Thyroid gland (tissue), 4 donors: ENCODE data around the gene DLG2.

Experiments
- CTCF ChIP-seq, 6 experiments: fragments of 200-600 bp in 3 of 6; fragments of 450-650 bp in 3 of 6; sonication (generic) in 3 of 6; IDR thresholded peaks; one replicate each; pipeline ENCODE4 v1.5.1; 2016 to 2019; ENCODE audit warnings: antibody characterized with exemption in 6 of 6, mild to moderate bottlenecking in 2 of 6, inconsistent platforms in 1 of 6, moderate library complexity in 1 of 6
- POLR2A ChIP-seq, 2 donors: fragments of 450-650 bp; IDR thresholded peaks; one replicate each; pipeline ENCODE4 v1.6.1; 2017; ENCODE audit warnings: antibody characterized with exemption in 2 of 2, mild to moderate bottlenecking in 2 of 2, moderate library complexity in 1 of 2

GRCh38 chr11:83502041-83502440 is 2125.1 kb downstream of the DLG2 start:
- TF ChIP-seq CTCF (IDR thresholded peaks at IDR 0.05) (no peak), POLR2A (IDR thresholded peaks at IDR 0.05) (no peak)
